Adipose tissue (tissue), 3 donors: ENCODE measurements around the gene SNX6. TPM values are rescaled to one million over a fixed set of nuclear protein-coding genes. Genes with fewer than 3 reads are reported as not detected.
"Not testable (repeated sequence)": the region's sequence is repeated elsewhere in the genome, so short reads cannot be mapped to it uniquely, and the experiment has no call there.

ENCODE experiments used
- H3K27ac ChIP-seq: one replicate; pipeline ENCODE4 v1.5.1; 2013; ENCODE audit warnings: low read depth, low read length
- WGBS, 3 donors: extraction: QIAGEN DNeasy Blood & Tissue Kit; methylation state at CpG; one replicate each; pipeline ENCODE4 v1.1.7; 2013; 5-methylcytosine and 5-hydroxymethylcytosine counted together
- polyA plus RNA-seq, 3 donors: library from polyadenylated mRNA; stranded (reverse); fragments of 200-250 nt; gene quantifications; one replicate each; pipeline ENCODE4 v1.2.3, GENCODE V29; 2013
- donor health status: healthy with polysubstance abuse.
- donor health status: Bipolar disorder and iron deficiency.
- donor health status: healthy.

SNX6 gene
- polyA plus RNA-seq, 3 donors: 21.4 to 76.7 (median 44.8) TPM

DNA sequence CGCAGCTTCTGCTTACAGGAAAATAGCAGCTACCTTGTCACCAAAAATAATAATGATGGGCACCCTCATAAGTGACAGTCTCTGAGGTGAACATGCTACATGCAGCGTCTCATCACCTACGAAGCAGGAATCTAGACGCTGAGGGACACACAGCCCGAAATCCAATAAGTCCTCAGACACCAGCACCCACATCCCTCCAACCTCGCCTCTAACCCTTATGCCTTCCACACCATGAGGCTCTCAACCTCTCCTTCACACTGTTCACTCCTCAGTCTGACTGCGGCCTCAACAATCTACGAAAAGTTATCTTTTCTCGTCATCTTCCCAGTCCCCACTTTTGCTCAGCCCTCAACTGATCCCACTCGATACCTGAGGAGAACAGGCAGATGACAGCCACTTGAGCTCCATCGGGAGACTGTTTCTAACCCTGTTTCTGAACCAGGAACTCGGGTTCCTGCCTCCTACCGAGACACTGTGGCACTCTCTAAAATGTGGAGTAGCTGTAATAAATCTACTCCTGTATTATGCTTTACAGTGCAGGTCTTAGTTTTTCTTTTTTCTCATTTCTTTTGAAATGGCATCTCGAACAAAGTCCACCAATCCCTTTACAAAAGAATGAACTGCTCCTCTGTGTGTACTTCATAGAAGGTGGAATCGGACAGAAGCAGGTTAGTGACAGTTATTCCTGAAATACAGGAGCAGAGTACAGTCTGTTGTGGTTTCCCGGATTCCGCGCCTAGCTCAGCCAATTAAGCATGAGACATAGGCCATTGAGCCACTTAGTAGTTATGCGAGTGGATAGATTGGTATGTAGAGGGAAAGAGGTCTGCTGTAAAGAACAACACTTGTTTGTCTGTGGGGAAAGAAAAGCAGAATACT lies 89.5 kb downstream of the SNX6 start:
- not testable (repeated sequence) for H3K27ac ChIP-seq

DNA sequence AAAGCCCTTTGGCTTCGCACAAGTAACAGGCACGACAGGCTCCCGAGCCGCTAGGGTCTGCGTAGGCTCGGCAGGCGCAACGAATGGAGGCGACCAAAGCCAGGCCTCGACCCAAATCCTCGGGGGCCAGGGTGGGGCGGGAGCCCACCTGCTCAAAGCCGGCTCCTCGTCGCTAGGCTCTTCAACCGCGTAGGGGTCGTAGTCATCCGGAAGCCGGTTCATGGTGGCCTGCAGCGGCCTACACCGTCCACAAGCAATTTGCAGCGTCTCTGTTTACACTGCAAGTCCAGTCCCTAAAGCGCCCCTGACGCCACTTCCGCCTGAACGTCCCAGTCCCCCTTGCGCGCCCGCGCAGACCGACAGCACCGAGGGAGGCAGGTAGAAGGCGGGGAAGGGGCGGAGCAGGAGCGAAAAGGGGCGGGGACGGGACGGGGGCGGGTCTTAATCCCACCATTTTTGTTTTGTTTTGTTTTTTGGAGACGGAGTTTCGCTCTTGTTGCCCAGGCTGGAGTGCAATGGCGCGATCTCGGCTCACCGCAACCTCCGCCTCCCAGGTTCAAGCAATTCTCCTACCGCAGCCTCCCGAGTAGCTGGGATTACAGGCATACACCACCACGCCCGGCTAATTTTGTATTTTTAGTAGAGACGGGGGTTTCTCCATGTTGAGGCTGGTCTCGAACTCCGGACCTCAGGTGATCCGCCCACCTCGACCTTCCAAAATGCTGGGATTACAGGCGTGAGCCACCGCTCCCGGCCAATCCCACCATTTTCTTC lies 90.4 kb downstream of the SNX6 start, which contains the start of gene EAPP:
Gene EAPP (minus strand): TSS at position 295 of the 774 bp plus-strand sequence. CDS start 73 bp downstream, at position 222.
- WGBS, 3 donors: 1 to 3% (median 3%) methylated on average over 54 to 59 of the region's 59 CpGs

More for the DNA sequence above, 89.5 kb downstream of the SNX6 start:
- 81 to 89% (median 89%) methylated on average over 13 of the region's 19 CpGs for WGBS, 3 donors

DNA sequence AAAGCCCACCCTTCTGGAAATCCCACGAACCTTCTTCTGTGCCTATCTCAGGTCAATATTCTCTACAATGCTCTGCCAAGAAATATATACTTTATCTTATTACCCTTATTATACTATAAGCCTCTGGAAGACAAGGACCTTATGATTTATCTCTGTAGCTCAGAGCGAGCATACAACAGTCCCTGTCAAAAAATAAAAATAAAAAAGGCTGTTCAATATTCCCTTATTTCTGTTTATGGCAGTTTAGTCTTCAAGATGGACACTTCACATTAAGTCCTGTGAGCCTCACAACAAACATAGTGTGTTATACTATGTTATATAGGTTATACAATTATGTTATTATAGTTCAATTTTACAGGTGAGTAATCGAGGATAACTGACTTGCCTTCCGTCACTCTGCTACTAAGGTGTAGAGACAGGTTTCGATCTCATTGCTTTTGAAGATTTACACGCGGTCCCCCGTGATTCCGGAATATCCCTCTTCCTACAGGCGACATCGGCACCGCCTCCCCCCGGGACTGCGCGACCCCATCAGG lies 91.0 kb downstream of the SNX6 start:
- WGBS, 3 donors: 1 to 3% (median 2%) methylated on average over 15 of the region's 15 CpGs
- peak overlapping the region; percentile 74 for H3K27ac ChIP-seq

More for the DNA sequence above, 90.4 kb downstream of the SNX6 start, which contains the start of gene EAPP:
- peak within 1 kb of the TSS; percentile 74 for H3K27ac ChIP-seq

DNA sequence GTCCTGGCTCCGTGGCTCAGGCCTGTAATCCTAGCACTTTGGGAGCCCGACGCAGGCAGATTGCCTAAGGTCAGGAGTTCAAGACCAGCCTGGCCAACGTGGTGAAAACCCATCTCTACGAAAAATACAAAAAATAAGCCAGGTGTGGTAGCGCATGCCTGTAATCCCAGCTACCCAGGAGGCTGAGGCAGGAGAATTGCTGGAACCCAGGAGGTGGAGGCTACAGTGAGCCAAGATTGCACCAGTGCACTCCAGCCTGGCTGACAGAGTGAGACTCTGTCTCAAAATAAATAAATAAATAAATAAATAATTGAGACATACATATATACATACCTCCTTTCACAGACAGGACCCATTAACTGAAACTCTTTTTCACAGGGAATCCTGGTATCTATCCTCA lies 91.9 kb downstream of the SNX6 start:
- H3K27ac ChIP-seq: not testable (repeated sequence)
- WGBS, 3 donors: 41 to 65% (median 59%) methylated on average over 6 of the region's 6 CpGs

DNA sequence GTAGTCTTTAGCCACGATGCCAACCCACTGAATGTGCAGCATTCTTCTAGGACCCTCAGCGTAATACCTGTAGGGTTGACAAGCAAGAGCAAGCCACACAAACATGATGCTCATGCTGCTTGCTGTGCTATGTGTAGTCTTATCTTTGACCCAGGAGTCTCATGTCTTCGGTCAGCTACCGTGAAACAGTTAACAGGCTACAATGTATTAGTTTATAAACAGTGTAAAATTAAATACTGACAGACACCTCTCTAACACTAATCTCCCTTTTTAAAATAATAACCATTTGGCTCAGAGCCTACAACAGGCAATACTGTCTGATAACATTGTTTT lies 92.3 kb downstream of the SNX6 start:
- 78 to 92% (median 87%) methylated on average over 4 of the region's 4 CpGs for WGBS, 3 donors
- H3K27ac ChIP-seq: no peak overlapping the region

DNA sequence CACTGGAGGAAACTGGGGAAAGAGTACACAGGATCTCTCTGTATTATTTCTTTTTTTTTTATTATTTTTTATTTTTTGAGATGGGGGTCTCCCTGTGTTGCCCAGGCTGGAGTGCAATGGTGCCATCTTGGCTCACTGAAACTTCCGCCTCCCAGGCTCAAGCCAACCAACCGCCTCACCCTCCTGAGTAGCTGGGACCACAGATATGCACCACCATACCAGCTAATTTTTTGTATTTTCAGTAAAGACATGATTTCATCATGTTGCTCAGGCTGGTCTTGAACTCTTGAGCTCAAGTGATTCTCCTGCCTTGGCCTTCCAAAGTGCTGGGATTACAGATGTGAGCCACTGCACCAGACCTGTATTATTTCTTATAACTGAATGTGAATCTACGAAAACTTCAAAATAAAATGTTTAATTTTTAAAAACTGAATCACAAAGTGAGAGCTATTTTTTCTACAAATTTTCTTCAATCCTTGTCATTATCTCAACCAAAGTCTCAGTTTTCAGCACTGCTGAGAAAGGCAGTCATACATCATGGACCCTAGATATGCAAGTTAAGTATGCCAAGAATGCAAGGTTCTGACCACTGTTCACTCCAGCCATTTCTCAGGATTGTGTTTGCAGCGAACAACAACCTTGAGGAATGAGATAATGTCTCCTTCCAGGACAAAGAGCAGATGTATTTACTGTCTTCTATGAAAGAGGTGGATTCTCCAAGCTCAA lies 92.8 kb downstream of the SNX6 start:
- H3K27ac ChIP-seq: no peak overlapping the region
- WGBS, 3 donors: 78 to 91% (median 87%) methylated on average over 4 of the region's 4 CpGs

DNA sequence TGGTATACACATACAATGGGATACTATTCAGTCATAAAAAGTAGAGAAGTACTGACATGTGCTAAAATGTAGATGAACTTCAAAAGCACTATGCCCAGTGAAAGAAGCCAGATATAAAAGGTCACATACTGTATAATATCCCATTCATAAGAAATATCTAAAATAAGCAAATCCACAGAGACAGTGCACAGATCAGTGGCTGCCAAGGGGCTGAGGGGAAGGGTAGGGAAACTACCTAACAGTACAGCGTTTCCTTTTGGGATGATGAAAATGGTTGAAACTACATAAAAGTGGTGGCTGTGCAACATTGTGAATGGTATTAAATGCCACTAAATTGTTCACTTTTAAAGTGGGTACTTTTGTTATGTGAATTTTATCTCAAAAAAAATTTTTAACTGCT lies 102.4 kb downstream of the SNX6 start:
- 94 to 97% (median 95%) methylated on average over 1 of the region's 1 CpG for WGBS, 3 donors
- H3K27ac ChIP-seq: no peak overlapping the region

DNA sequence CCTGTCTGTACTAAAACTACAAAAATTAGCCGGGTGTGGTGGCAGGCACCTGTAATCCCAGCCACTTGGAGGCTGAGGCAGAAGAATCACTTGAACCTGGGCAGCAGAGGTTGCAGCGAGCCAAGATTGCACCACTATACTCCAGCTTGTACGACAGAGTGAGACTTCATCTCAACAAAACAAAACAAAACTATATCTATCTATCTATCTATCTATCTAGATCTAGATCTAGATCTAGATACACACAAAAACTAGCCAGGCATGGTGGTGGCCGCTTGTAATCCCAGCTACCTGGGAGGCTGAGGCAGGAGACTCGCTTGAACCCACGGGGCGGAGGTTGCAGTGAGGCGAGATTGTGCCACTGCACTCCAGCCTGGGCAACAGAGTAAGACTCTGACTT lies 105.7 kb downstream of the SNX6 start:
- H3K27ac ChIP-seq: not testable (repeated sequence)
- WGBS, 3 donors: 96 to 99% (median 97%) methylated on average over 8 of the region's 8 CpGs

DNA sequence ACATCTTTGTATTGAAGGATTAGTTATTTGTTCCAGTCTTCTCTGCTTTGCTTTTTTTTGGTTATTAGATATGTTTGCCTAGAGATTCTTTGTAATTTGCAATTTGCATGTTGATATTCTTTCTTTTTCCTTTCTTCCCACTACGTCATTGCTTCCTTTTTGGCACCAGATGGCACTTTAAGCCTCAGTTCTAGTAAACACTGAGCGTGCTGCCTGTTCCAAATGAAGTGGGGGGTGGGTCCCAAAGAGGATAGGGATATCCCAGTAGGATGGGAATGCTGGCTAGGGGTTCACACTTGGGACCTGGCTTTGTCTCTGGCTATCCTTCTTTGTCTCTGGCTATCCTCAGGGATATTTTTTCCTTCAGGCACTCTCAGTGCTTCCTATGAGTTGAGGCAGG lies 107.5 kb downstream of the SNX6 start:
- WGBS, 3 donors: 77 to 93% (median 86%) methylated on average over 2 of the region's 2 CpGs
- no peak overlapping the region for H3K27ac ChIP-seq

DNA sequence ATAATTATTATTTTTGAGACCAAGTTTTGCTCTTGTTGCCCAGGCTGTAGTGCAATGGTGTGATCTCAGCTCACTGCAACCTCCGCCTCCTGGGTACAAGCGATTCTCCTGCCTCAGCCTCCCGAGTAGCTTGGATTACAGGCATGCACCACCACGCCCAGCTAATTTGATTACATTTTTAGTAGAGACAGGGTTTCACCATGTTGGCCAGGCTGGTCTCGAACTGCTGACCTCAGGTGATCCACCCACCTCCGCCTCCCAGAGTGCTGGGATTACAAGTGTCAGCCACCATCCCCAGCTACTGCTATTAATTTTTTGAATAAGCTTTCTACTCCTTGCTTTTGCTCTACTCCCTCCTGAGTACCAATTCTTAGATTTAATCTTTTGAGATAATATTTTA lies 108.9 kb downstream of the SNX6 start:
- 96 to 98% (median 97%) methylated on average over 6 of the region's 6 CpGs for WGBS, 3 donors
- H3K27ac ChIP-seq: not testable (repeated sequence)

DNA sequence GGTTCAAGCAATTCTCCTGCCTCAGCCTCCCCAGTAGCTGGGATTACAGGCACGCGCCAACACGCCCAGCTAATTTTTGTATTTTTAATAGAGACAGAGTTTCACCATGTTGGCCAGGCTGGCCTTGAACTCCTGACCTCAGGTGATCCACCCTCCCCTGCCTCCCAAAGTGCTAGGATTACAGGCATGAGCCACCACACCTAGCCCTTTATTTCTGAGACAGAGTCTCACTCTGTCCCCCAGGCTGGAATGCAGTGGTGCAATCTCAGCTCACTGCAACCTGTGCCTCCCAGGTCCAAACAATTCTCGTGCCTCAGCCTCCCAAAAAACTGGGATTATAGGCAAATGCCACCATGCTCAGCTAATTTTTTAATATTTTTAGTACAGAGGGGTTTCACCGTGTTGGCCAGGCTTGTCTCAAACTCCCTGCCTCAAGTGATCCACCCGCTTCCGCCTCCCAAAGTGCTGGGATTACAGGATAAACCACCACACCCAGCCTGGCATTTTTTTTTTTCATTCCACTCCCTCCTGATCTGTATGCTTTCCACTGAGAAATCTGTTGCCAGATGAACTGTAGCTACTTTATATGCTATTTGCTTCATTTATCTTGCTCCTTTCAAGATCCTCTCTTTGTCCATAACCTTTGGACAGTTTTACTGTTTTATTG lies 109.5 kb downstream of the SNX6 start:
- not testable (repeated sequence) for H3K27ac ChIP-seq
- 92 to 95% (median 95%) methylated on average over 7 of the region's 7 CpGs for WGBS, 3 donors

Other genes with a start within 250 kb of the SNX6 start
- 10 to 100 TPM in 2 of 3 donors, 1 to 10 TPM in 1; 8.8 to 55.9 (median 22.3) TPM for gene SPTSSA, start 167.9 kb downstream of the SNX6 start, polyA plus RNA-seq
- gene EAPP, start 90.4 kb downstream of the SNX6 start, polyA plus RNA-seq: 10 to 100 TPM; 16.5 to 46.4 (median 24.3) TPM
- 10 to 100 TPM in 2 of 3 donors, 1 to 10 TPM in 1; 6.9 to 68.4 (median 63.7) TPM for gene CFL2, start 84.4 kb upstream of the SNX6 start, polyA plus RNA-seq
- gene BAZ1A, start 245.2 kb upstream of the SNX6 start, polyA plus RNA-seq: 10 to 100 TPM in 2 of 3 donors, 1 to 10 TPM in 1; 5.9 to 27.2 (median 24.3) TPM